MG63 (cell line): ENCODE data around the gene GGT6. TPM values are rescaled to one million over a fixed set of nuclear protein-coding genes. Genes with fewer than 3 reads are reported as not detected.

Experiments used
- DNase-seq: peaks from one replicate; pipeline ENCODE4 v3.0.0-alpha.2; 2020
- H3K27me3 ChIP-seq: fragments of 250-450 bp; sonication (Bioruptor Pico); 2 replicates; pipeline ENCODE4 v1.5.1; 2020; ENCODE audit warnings: mild to moderate bottlenecking, moderate library complexity
- H3K36me3 ChIP-seq: fragments of 250-450 bp; sonication (Bioruptor Pico); 2 replicates; pipeline ENCODE4 v1.5.1; 2020; ENCODE audit warnings: mild to moderate bottlenecking, moderate library complexity
- H3K4me3 ChIP-seq: fragments of 250-450 bp; sonication (Bioruptor Pico); 2 replicates; pipeline ENCODE4 v1.5.1; 2020; ENCODE audit warnings: mild to moderate bottlenecking, moderate library complexity
- H3K9me3 ChIP-seq: fragments of 250-450 bp; sonication (Bioruptor Pico); 2 replicates; pipeline ENCODE4 v1.5.1; 2020; ENCODE audit warnings: mild to moderate bottlenecking, moderate library complexity
- total RNA-seq: library from RNA; depleted of rRNA; stranded (reverse); fragments of >200 nt; shearing (Covaris generic); gene quantifications from 2 replicates; pipeline ENCODE4 v1.2.3, GENCODE V29; 2014; ENCODE audit warnings: low replicate concordance; rRNA removed

The GGT6 gene
- total RNA-seq, 1 experiment from 2014 or later: not detected

- H3K9me3 ChIP-seq: no peaks in the 10 kb centered on the region
- H3K27me3 ChIP-seq: no peaks in the 10 kb centered on the region
- no peak overlapping the region for H3K4me3 ChIP-seq
- DNase-seq: no peak
- no peaks in the 10 kb centered on the region for H3K36me3 ChIP-seq
Observed at GRCh38 chr17:4513113-4514032, 47.0 kb downstream of the GGT6 start.

GRCh38 chr17:4512156-4513112 is 47.9 kb downstream of the GGT6 start:
- Histone ChIP-seq H3K4me3 (no peak overlapping the region), H3K27me3 (no peaks in the 10 kb centered on the region), H3K36me3 (no peaks in the 10 kb centered on the region), H3K9me3 (no peaks in the 10 kb centered on the region)
- DNase-seq: no peak

- no peak for DNase-seq
- no peaks in the 10 kb centered on the region for H3K9me3 ChIP-seq
- no peak overlapping the region for H3K4me3 ChIP-seq
- H3K27me3 ChIP-seq: no peaks in the 10 kb centered on the region
- no peaks in the 10 kb centered on the region for H3K36me3 ChIP-seq
Observed at GRCh38 chr17:4511199-4511932, 49.0 kb downstream of the GGT6 start.

- Histone ChIP-seq H3K27me3 (no peaks in the 10 kb centered on the region), H3K4me3 (no peak overlapping the region), H3K9me3 (no peaks in the 10 kb centered on the region), H3K36me3 (no peaks in the 10 kb centered on the region)
- DNase-seq: no peak
Observed at GRCh38 chr17:4510618-4510941, 49.8 kb downstream of the GGT6 start.

GRCh38 chr17:4509923-4510617 is 50.3 kb downstream of the GGT6 start:
- DNase-seq: no peak
- Histone ChIP-seq H3K9me3 (no peaks in the 10 kb centered on the region), H3K27me3 (no peaks in the 10 kb centered on the region), H3K4me3 (no peak overlapping the region), H3K36me3 (no peaks in the 10 kb centered on the region)

GRCh38 chr17:4509401-4509800 is 51.0 kb downstream of the GGT6 start:
- Histone ChIP-seq H3K4me3 (no peak overlapping the region), H3K9me3 (no peaks in the 10 kb centered on the region), H3K36me3 (no peaks in the 10 kb centered on the region), H3K27me3 (no peaks in the 10 kb centered on the region)
- no peak for DNase-seq

GRCh38 chr17:4508207-4508606 is 52.2 kb downstream of the GGT6 start:
- no peak for DNase-seq
- Histone ChIP-seq H3K36me3 (no peaks in the 10 kb centered on the region), H3K27me3 (no peaks in the 10 kb centered on the region), H3K9me3 (no peaks in the 10 kb centered on the region), H3K4me3 (no peak overlapping the region)

- no peak for DNase-seq
- H3K9me3 ChIP-seq: no peaks in the 10 kb centered on the region
Observed at GRCh38 chr17:4507361-4508111, 52.8 kb downstream of the GGT6 start.

More at GRCh38 chr17:4507361-4508111, 52.8 kb downstream of the GGT6 start:
- H3K4me3 ChIP-seq: no peak overlapping the region
- no peaks in the 10 kb centered on the region for H3K36me3 ChIP-seq
- no peaks in the 10 kb centered on the region for H3K27me3 ChIP-seq

Other genes with a start within 250 kb of the GGT6 start
- 18.9 and 33.9 TPM in 2 replicates for gene UBE2G1, start 193.9 kb downstream of the GGT6 start, total RNA-seq
- gene SPNS3, start 126.6 kb downstream of the GGT6 start, total RNA-seq: 1.3 TPM in 1 of 2 replicates, not detected in the other
- 0.22 and 4.2 TPM in 2 replicates for gene SPNS2, start 61.7 kb downstream of the GGT6 start, total RNA-seq
- 34.0 and 63.2 TPM in 2 replicates for gene MYBBP1A, start 5.2 kb downstream of the GGT6 start, total RNA-seq
- gene SMTNL2, start 24.0 kb upstream of the GGT6 start, total RNA-seq: not detected in 2 replicates
- gene ALOX15, start 81.1 kb upstream of the GGT6 start, total RNA-seq: not detected in 2 replicates
- gene PELP1, start 143.6 kb upstream of the GGT6 start, total RNA-seq: 13.6 and 15.7 TPM in 2 replicates
- gene ARRB2, start 150.1 kb upstream of the GGT6 start, total RNA-seq: 5.7 and 10.5 TPM in 2 replicates
- gene MED11, start 170.9 kb upstream of the GGT6 start, total RNA-seq: 13.2 and 19.4 TPM in 2 replicates
- gene ZMYND15, start 179.3 kb upstream of the GGT6 start, total RNA-seq: 0.30 and 0.33 TPM in 2 replicates
- gene CXCL16, start 179.4 kb upstream of the GGT6 start, total RNA-seq: 1.8 and 3.7 TPM in 2 replicates
- gene TM4SF5, start 211.3 kb upstream of the GGT6 start, total RNA-seq: not detected in 2 replicates
- not detected in 2 replicates for gene VMO1, start 225.8 kb upstream of the GGT6 start, total RNA-seq
- not detected in 2 replicates for gene GLTPD2, start 228.4 kb upstream of the GGT6 start, total RNA-seq
- 149 and 177 TPM in 2 replicates for gene PSMB6, start 235.6 kb upstream of the GGT6 start, total RNA-seq
- 3.7 and 5.8 TPM in 2 replicates for gene PLD2, start 246.6 kb upstream of the GGT6 start, total RNA-seq